NCI-H226 (cell line): Measurements from ENCODE around the gene UQCRC1.

ENCODE experiments used
- DNase-seq: peaks from one replicate; pipeline ENCODE4 v3.0.0-alpha.2; 2015

Gene UQCRC1

GRCh38 chr3:48609088-48610005 lies at the start of gene UQCRC1:
Gene UQCRC1, minus strand, starts transcription at chr3:48609646. Its CDS starts 26 bp downstream, at chr3:48609620.
- peak; percentile 87 for DNase-seq

GRCh38 chr3:48656841-48657281 lies 47.4 kb upstream of the UQCRC1 start:
- DNase-seq: no peak

GRCh38 chr3:48656061-48656840 lies 46.8 kb upstream of the UQCRC1 start:
- DNase-seq: peak; percentile 74

GRCh38 chr3:48655606-48656005 lies 46.2 kb upstream of the UQCRC1 start:
- DNase-seq: no peak

GRCh38 chr3:48655063-48655462 lies 45.6 kb upstream of the UQCRC1 start:
- DNase-seq: no peak

GRCh38 chr3:48652923-48653715 lies 43.7 kb upstream of the UQCRC1 start:
- DNase-seq: no peak

- DNase-seq: no peak
Observed at GRCh38 chr3:48651771-48652170, 42.3 kb upstream of the UQCRC1 start.

- DNase-seq: no peak
Observed at GRCh38 chr3:48650723-48651122, 41.3 kb upstream of the UQCRC1 start.

- DNase-seq: no peak
Observed at GRCh38 chr3:48648188-48648850, 38.9 kb upstream of the UQCRC1 start.

- DNase-seq: no peak
Observed at GRCh38 chr3:48647714-48648113, 38.3 kb upstream of the UQCRC1 start.

- no peak for DNase-seq
Observed at GRCh38 chr3:48644898-48645760, 35.7 kb upstream of the UQCRC1 start.

GRCh38 chr3:48642605-48643004 lies 33.2 kb upstream of the UQCRC1 start:
- DNase-seq: no peak

GRCh38 chr3:48641396-48641795 lies 31.9 kb upstream of the UQCRC1 start:
- no peak for DNase-seq

- no peak for DNase-seq
Observed at GRCh38 chr3:48639944-48640606, 30.6 kb upstream of the UQCRC1 start.

GRCh38 chr3:48637305-48637704 lies 27.9 kb upstream of the UQCRC1 start:
- DNase-seq: no peak

- DNase-seq: no peak
Observed at GRCh38 chr3:48636149-48636655, 26.8 kb upstream of the UQCRC1 start.

GRCh38 chr3:48635222-48636021 lies 26.0 kb upstream of the UQCRC1 start, which contains the start of gene SLC26A6:
Gene SLC26A6, minus strand, starts transcription at chr3:48635461. Its CDS starts 68 bp downstream, at chr3:48635393.
- peak; percentile 94 for DNase-seq

- DNase-seq: peak; percentile 32
Observed at GRCh38 chr3:48634661-48635221, 25.3 kb upstream of the UQCRC1 start.

- no peak for DNase-seq
Observed at GRCh38 chr3:48633743-48634142, 24.3 kb upstream of the UQCRC1 start.
